GM10248 (cell line): ENCODE results near the gene RAMP1.

ENCODE experiments used
- CTCF ChIA-PET: fragments of 300-600 bp; sonication (Branson Sonifier 250); formaldehyde crosslinking; extraction: SDS; loops from one replicate; lab custom pipeline; 2021; ENCODE audit warnings: antibody characterized with exemption; lab: Yijun Ruan, JAX
- POLR2A ChIA-PET: fragments of 350-650 bp; sonication (Branson Sonifier 250); formaldehyde crosslinking; extraction: SDS; loops from one replicate; lab custom pipeline; 2020; ENCODE audit warnings: antibody characterized with exemption; lab: Yijun Ruan, JAX
- DNase-seq: peaks from one replicate; pipeline ENCODE4 v3.0.0; 2012; ENCODE audit errors: extremely low spot score
- TF ChIP-seq, protein P1 (sequence below): IDR thresholded peaks from 2 replicates; pipeline ENCODE4 v1.5.1; 2012; ENCODE audit warnings: mild to moderate bottlenecking, low read depth; ENCODE audit errors: extremely low read depth, missing control alignments, control extremely low read depth

RAMP1 gene

DNA sequence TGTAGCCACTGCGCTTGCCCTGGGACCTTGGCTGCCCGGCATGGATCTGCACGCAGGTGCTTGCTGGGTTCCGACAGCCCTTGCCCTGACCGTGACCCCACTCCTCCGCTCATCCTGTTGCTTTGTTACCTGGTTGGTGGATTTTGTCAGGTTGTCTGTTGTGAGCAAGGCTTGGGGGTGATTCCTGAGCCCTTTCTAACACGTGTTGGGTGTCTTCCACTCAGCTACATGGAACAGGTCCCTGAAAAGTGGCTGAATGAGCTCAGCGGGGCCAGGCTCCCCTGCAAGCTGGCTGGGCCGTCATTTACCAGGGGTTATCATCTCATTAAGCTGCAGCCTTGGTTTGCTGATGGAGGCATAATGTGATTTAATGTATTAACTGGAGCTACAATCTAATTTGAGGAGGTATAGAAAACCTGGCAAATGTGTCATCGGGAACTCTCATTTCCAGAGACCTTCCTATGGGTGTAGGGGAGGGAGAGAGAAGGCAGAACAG, 24.6 kb downstream of the RAMP1 start:
- CTCF ChIA-PET: no interaction called here
- DNase-seq: no peak
- TF ChIP-seq, protein P1, sequence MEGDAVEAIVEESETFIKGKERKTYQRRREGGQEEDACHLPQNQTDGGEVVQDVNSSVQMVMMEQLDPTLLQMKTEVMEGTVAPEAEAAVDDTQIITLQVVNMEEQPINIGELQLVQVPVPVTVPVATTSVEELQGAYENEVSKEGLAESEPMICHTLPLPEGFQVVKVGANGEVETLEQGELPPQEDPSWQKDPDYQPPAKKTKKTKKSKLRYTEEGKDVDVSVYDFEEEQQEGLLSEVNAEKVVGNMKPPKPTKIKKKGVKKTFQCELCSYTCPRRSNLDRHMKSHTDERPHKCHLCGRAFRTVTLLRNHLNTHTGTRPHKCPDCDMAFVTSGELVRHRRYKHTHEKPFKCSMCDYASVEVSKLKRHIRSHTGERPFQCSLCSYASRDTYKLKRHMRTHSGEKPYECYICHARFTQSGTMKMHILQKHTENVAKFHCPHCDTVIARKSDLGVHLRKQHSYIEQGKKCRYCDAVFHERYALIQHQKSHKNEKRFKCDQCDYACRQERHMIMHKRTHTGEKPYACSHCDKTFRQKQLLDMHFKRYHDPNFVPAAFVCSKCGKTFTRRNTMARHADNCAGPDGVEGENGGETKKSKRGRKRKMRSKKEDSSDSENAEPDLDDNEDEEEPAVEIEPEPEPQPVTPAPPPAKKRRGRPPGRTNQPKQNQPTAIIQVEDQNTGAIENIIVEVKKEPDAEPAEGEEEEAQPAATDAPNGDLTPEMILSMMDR: no peak
- POLR2A ChIA-PET: no interaction called here

DNA sequence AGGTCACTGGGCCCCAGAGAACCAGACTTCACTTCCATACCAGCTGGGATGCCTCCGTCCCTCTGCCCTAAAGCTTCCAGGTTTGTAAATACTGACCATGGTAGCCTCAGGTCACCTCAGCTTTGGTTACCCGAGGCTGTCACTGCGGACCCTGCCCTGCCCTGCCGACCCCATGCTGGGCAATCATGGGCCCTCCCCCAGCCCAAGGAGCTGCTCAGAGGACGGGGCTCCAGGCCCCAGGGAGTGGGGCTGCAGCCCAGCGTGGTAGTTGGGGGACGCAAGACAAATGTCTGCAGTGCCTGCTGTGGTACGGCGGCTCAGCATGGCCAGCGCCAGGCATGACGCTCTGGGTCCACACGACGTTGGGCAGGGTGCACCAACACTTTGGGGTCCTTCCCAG, 25.3 kb downstream of the RAMP1 start:
- no peak for DNase-seq
- TF ChIP-seq, protein P1: no peak
- ChIA-PET POLR2A (no interaction called here), CTCF (no interaction called here)

DNA sequence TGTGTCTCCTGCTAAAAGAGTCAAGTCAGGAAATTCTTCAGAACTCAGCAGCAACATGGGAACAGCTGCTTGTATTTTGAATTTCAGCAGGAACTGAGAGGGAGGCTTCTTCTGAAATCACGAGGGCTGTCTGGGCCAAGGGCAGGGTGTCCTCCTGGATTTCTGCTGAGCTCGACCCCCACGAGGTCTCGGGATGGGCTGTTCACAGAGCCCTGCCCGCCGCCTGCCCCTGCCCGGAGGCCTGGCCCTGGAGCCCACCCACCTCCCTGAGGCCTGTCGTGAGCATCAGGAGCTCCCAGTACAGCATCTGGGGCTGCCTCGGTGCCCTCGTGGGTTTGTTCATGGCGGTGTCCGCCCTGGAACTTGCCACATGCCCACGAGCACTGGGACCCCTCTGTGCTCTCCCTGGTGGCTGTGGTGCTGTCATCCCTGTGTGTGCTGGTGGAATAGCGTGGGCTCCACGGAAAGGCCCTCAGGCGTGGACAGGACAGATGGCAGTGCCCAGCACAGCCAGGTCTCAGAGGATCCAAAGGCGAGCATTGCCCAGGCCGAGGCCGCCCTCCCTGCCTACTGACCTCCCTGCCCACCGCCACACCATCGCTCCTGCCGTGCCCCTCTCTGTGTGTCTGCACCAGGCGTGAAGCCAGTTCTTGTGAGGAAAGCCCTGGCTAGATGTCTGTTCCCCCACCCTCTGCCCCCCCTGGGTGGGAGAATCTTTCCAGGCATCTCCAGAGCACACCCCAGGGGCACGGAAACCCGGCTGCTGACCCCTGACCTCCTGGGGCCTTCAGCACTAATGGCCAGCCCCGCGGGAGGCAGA, 25.9 kb downstream of the RAMP1 start:
- TF ChIP-seq, protein P1: no peak
- CTCF ChIA-PET: no interaction called here
- DNase-seq: no peak
- POLR2A ChIA-PET: no interaction called here

DNA sequence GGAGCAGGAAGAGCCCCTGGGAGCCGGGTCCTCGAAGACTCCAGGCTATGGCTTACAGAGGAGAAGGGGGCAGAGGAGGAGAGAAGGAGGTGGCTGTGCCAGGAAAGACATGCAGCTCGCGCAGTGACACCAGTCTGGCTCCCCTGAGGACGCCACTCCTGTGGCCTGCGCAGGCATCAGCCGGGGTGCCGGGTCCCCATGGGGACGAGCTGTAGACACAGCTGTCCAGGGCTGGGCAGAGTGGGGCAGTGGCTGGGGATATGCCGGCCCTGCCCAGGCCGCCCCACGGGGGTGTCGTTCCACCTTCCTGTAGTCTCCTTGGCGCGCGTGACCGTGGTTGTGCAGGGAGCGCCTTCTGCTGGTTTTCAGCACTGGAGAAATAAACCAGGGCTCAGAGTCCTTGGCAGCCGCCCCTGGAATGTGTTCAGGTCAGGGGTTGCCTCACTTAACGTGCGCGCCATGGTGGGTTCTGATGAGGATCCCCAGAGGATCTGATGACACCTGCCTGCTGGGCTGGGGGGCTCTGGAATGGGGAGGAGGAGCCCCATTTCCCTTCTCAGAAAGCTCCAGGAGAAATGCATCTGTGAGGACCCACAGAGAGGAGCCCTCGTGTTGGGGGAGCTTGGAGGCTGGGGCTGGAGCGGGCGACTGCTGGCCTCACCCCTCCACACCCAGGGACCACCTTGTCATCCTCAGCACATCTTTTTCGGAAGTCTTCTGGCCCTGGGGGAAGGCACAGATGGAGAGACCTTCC, 26.7 kb downstream of the RAMP1 start:
- ChIA-PET POLR2A (no interaction called here), CTCF (no interaction called here)
- TF ChIP-seq, protein P1: no peak
- DNase-seq: no peak

DNA sequence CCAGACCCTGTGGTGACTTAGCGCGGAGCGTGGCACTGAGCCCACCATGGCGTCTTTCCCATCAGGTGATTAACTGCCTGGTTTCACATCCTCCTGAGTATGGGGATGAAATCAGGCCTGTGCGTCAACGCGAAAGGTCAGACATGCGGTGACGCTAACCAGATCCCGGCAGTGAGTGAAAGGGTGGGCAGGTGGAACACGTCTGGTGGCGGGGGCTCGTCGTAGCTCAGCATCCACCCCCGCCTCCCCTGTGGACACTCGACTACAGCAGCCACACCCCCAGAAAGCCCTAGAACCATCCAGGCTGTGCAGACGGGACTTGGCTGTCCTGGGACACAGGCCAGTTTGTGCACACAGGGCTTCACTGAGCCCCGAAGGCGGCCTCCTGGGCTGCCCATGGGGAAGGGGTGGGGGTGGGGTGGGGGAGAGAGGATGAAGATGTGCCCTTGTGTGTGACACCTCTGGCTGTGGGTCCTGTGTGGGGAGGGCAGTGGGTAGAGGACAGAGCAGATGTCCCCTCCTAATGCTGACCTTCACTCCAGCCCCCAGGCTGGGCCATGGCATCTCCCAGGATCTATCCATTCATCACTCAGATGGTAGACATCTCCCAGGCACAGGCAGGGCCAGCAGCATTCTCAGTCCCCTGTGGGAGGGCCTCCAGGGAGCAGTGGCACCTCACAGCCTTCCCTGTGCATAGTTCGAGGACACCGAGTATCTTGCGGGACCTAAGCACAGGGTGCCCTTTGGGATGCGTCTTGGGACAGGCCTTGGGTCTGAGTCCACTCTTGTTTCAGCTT, 27.5 kb downstream of the RAMP1 start:
- no peak for DNase-seq
- TF ChIP-seq, protein P1: no peak
- ChIA-PET CTCF (no interaction called here), POLR2A (no interaction called here)

DNA sequence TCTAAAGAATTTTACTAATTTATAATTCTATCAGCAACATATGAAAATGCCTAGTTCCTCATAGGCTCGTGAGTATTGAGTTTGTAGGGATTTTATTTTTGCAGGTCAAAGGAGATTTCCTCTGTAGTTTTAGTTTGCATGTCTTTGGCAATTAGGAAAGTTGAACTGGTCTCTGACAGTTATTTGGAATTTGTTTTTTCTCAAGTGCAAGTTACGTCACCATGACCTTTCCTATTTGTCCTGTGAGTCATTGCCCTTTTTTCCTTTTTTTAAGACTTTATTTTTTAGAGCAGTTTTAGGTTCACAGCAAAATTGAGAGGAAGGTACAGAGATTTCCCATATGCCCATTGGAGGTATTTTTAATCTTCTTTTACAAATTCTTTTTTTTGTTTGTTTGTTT, 29.0 kb downstream of the RAMP1 start:
- no peak for DNase-seq
- CTCF ChIA-PET: no interaction called here
- TF ChIP-seq, protein P1: no peak
- POLR2A ChIA-PET: no interaction called here
